ENCODE results near the gene MAX. TPM values are rescaled to one million over a fixed set of nuclear protein-coding genes. Genes with fewer than 3 reads are reported as not detected.

Gene MAX
- total and polyA plus RNA-seq, 2 of the 4 experiments (the other 2 are of a cell fraction) = 45.2 to 51.8 TPM

- Histone ChIP-seq H3K4me3 (ENCODE audit: insufficient read depth, low read depth, low read length) (no peak overlapping the region), H3K9me1 (ENCODE audit: insufficient read depth, low read length) (0 out of 2 replicates have a peak, but pooled peaks cover 5% of the 10 kb centered on the region), H3K79me1 (ENCODE audit: low read depth in 1 of 2, low read length in 2 of 2) (no peaks in the 10 kb centered on the region; a peak in 1 of 4 replicates), H2AK9ac (replicated peaks; ENCODE audit: low read depth, low read length, poor library complexity) (peak overlapping the region; percentile 52), H4K8ac (ENCODE audit: low read depth in 2 of 2, low read length in 2 of 2) (no peak overlapping the region), H2BK20ac (ENCODE audit: low read depth, low read length) (no peak overlapping the region), H3K27ac (ENCODE audit: insufficient read depth, low read length) (no peak overlapping the region), H3K14ac (replicated peaks; ENCODE audit: low read depth, low read length) (no peak overlapping the region), H2BK5ac (ENCODE audit: low read depth, low read length, poor library complexity, severe bottlenecking) (no peak overlapping the region), H3K27me3 (ENCODE audit: control insufficient read depth, insufficient read depth, low read length) (no peaks in the 10 kb centered on the region), H4K20me1 (ENCODE audit: insufficient read depth, low read length) (no peaks in the 10 kb centered on the region), H2BK15ac (ENCODE audit: low read depth, low read length) (no peak overlapping the region), H2AK5ac (ENCODE audit: low read depth, low read length) (no peak overlapping the region), H4K91ac (ENCODE audit: insufficient read depth, low read depth, low read length) (no peak overlapping the region), H2BK120ac (ENCODE audit: low read depth, low read length) (no peak overlapping the region), H3K36me3 (ENCODE audit: control insufficient read depth, insufficient read depth, low read length) (peaks cover 26% of the 10 kb centered on the region), H3K18ac (ENCODE audit: low read depth, low read length) (no peak overlapping the region), H4K5ac (ENCODE audit: low read depth, low read length) (no peak overlapping the region), H3K9ac (ENCODE audit: low read depth, low read length) (no peak overlapping the region), H3K4me2 (ENCODE audit: low read depth, low read length) (no peak overlapping the region), H3K9me3 (ENCODE audit: control insufficient read depth, insufficient read depth, low read length) (no peaks in the 10 kb centered on the region), H3K56ac (ENCODE audit: extremely low read depth, insufficient read depth, low read length) (no peak overlapping the region), H3K4me1 (ENCODE audit: control insufficient read depth, insufficient read depth, low read length) (no peaks in the 10 kb centered on the region), H2AFZ (replicated peaks; ENCODE audit: low read length, poor library complexity) (peak overlapping the region; percentile 44), H3K4ac (ENCODE audit: low read depth, low read length) (no peak overlapping the region), H3K23ac (ENCODE audit: low read depth, low read length) (no peak overlapping the region)
- DNase-seq (no peak), ATAC-seq (ENCODE audit: low read depth) (no peak)
- 93% methylated on average over 3 of the region's 7 CpGs; no CpG with 5 or more reads in 1 of the 2 experiments for WGBS, 2 experiments (ENCODE audit: extremely low coverage in 2 of 2, insufficient read length in 1 of 2)
- BruUV-seq (replicated peaks) = no TSS peak
- dilution Hi-C loops (cut with HindIII; ENCODE audit: low sequenced_read_pairs, unreplicated experiment) = no loop called here
- TF ChIP-seq RFX5 (IDR thresholded peaks at IDR 0.05; ENCODE audit: low read depth, low read length) (no peak), CHD1 (IDR thresholded peaks at IDR 0.05; ENCODE audit: low read depth, low read length) (no peak)
- ChIA-PET POLR2A (ENCODE audit: unreplicated experiment) (no interaction called here), CTCF (interaction anchor here (0.6 to 1.3 kb wide), 3 partner anchors 17 to 55 kb away, joined by 3 to 5 read pairs (median 4); partner anchors contain the start of gene FNTB)
- intact Hi-C loops (cut with micrococcal nuclease) = no loop called here
- in situ Hi-C loops (cut with MboI; ENCODE audit: low sequenced_read_pairs) = no loop called here
Measured at GRCh38 chr14:65041434-65041915, 60.8 kb downstream of the MAX start.

All from IMR-90 (cell line).